Common myeloid progenitor, CD34-positive (primary cell): ENCODE data around the gene RNASEH1.
A peak's percentile ranks its signal among the peaks of the same experiment; 100 is the strongest.

Experiments used
- CTCF ChIA-PET: fragments of 350-600 bp; sonication (Branson Sonifier 250); formaldehyde crosslinking; loops from one replicate; lab custom pipeline; 2021; ENCODE audit warnings: antibody characterized with exemption; lab: Charles Lee
- POLR2A ChIA-PET: fragments of 350-600 bp; sonication (Branson Sonifier 250); formaldehyde crosslinking; loops from one replicate; lab custom pipeline; 2021; ENCODE audit warnings: antibody characterized with exemption; lab: Charles Lee
- DNase-seq, 3 donors: peaks; one replicate each; pipeline versions ENCODE4 v3.0.0 to v3.0.0-alpha.2; 2013
- H3K27ac ChIP-seq, 2 experiments: 1 replicate in 1 of 2; 2 replicates in 1 of 2; pipeline ENCODE4 v1.7.0; 2013; ENCODE audit warnings: inconsistent platforms in 2 of 2, low read length in 2 of 2, mild to moderate bottlenecking in 2 of 2, low read depth in 1 of 2, moderate library complexity in 1 of 2; ENCODE audit not compliant: severe bottlenecking in 2 of 2, insufficient read depth in 1 of 2, poor library complexity in 1 of 2
- H3K27me3 ChIP-seq, 5 experiments: replicated peaks in 2 of 5; 1 replicate in 3 of 5; 2 replicates in 2 of 5; pipeline versions ENCODE4 v1.6.1 to v1.7.0; 2013; ENCODE audit warnings: low read length in 4 of 5, mild to moderate bottlenecking in 2 of 5, moderate library complexity in 2 of 5, inconsistent platforms in 1 of 5; ENCODE audit not compliant: insufficient read depth in 5 of 5, control insufficient read depth in 4 of 5
- H3K36me3 ChIP-seq, 4 experiments: 1 replicate in 2 of 4; 2 replicates in 2 of 4; pipeline versions ENCODE4 v1.6.1 to v1.7.0; 2013; ENCODE audit warnings: low read length in 3 of 4, control low read depth in 1 of 4, mild to moderate bottlenecking in 1 of 4; ENCODE audit not compliant: control insufficient read depth in 4 of 4, insufficient read depth in 4 of 4
- H3K4me1 ChIP-seq, 4 experiments: 1 replicate in 3 of 4; 2 replicates in 1 of 4; pipeline versions ENCODE4 v1.6.1 to v1.7.1; 2013; ENCODE audit warnings: low read length in 3 of 4, mild to moderate bottlenecking in 3 of 4, control low read depth in 1 of 4, inconsistent platforms in 1 of 4, moderate library complexity in 1 of 4; ENCODE audit not compliant: control insufficient read depth in 4 of 4, insufficient read depth in 4 of 4; ENCODE audit errors: control extremely low read depth in 1 of 4
- H3K4me3 ChIP-seq, 7 experiments: 1 replicate in 4 of 7; 2 replicates in 3 of 7; pipeline versions ENCODE4 v1.5.1 to v1.7.0; 2013; ENCODE audit warnings: mild to moderate bottlenecking in 7 of 7, low read length in 6 of 7, moderate library complexity in 6 of 7, inconsistent platforms in 2 of 7, low read depth in 2 of 7, control low read depth in 1 of 7; ENCODE audit not compliant: insufficient read depth in 4 of 7, control insufficient read depth in 1 of 7; ENCODE audit errors: extremely low read depth in 1 of 7
- H3K9me3 ChIP-seq, 5 experiments: 1 replicate in 4 of 5; 2 replicates in 1 of 5; pipeline versions ENCODE4 v1.6.1 to v1.7.1; 2013; ENCODE audit warnings: low read length in 4 of 5, mild to moderate bottlenecking in 2 of 5, inconsistent platforms in 1 of 5, low read depth in 1 of 5, moderate library complexity in 1 of 5; ENCODE audit not compliant: control insufficient read depth in 4 of 5, insufficient read depth in 2 of 5; ENCODE audit errors: control extremely low read depth in 1 of 5
- whole genome bisulfite sequencing: methylation state at CpG from one replicate; pipeline ENCODE4 v1.1.5; 2013; ENCODE audit not compliant: insufficient coverage; 5-methylcytosine and 5-hydroxymethylcytosine counted together

The RNASEH1 gene

DNA sequence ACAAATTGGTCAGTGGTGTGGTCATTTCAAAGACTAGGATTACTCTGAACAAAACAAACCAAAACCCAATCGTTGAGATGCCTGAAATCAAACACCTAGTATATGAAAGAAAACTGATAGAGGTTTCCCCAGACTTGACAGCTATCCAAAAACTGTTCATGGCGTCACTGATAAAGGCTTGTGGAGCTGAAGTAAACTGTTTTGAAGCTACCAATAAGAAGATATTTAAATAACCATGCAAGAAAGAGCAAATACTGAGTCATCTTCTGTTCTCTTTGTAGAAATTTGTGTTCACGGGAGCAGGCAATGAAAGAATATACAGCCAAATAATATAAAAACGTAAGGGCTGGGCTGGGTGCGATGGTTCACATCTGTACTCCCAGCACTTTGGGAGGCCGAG lies 29.3 kb upstream of the RNASEH1 start:
- Histone ChIP-seq H3K9me3 (no peaks in the 10 kb centered on the region), H3K4me3 (no peak overlapping the region), H3K27ac (no peak overlapping the region), H3K27me3 (no peaks in the 10 kb centered on the region), H3K36me3 (peaks cover 3 to 34% (median 13%) of the 10 kb centered on the region in 4 experiments), H3K4me1 (no peaks in the 10 kb centered on the region)
- CTCF ChIA-PET = no interaction called here
- 100% methylated on average over 4 of the region's 6 CpGs for WGBS
- POLR2A ChIA-PET = interaction anchor here (0.7 kb wide), 1 partner anchor 65 kb away, joined by 3 read pairs; no protein-coding TSS in a partner anchor
- DNase-seq = peak in 2 of 3 donors; percentile 25 to 45

DNA sequence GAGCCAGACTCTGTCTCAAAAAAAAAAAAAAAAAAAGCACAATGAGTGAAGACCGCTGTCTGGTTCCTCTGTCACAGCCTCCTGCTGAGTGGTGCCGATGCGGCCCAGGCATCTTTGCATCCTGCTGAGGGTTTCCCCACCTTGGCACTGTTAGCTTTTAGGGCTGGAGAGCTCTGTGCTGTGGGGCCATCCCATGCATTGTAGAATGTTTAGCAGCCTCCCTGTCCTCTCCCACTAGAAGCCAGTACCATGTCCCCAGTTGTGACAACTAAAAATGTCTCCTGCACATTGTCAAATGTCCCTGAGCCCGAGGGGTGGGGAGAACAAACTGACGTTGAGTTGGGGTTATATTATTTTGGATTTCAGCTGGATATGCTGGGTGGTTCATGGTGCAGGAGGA lies 28.9 kb upstream of the RNASEH1 start:
- DNase-seq = no peak
- Histone ChIP-seq H3K9me3 (no peaks in the 10 kb centered on the region), H3K36me3 (peaks cover 3 to 36% (median 14%) of the 10 kb centered on the region in 4 experiments), H3K4me1 (no peaks in the 10 kb centered on the region), H3K27me3 (no peaks in the 10 kb centered on the region), H3K4me3 (no peak overlapping the region), H3K27ac (no peak overlapping the region)
- WGBS = 87% methylated on average over 4 of the region's 5 CpGs
- CTCF ChIA-PET = no interaction called here
- POLR2A ChIA-PET = interaction anchor here (0.7 kb wide), 1 partner anchor 65 kb away, joined by 3 read pairs; no protein-coding TSS in a partner anchor

DNA sequence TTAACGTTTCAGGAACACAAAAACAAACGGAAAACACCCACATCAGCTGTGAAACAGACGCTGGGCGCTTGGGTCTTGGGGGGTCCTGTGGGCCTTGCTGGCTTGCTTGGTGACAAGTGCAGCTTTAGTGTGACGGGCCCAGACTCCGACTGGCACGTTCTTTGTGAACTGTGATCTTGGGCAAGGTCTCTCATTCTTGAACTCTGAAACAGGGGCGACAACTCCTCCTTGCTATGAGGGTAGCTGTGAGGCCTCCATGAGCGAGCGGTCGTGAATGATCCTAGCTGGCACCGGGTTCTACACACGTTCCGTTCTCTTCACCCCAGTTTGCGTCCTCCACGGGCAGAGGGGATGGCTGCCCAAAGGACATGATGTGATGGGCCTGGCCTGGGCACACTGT lies 28.1 kb upstream of the RNASEH1 start:
- H3K4me1 ChIP-seq = no peaks in the 10 kb centered on the region
- H3K27me3 ChIP-seq = no peaks in the 10 kb centered on the region
- CTCF ChIA-PET = no interaction called here
- no peak for DNase-seq
- WGBS = 93% methylated on average over 13 of the region's 16 CpGs
- POLR2A ChIA-PET = no interaction called here
- no peak overlapping the region for H3K27ac ChIP-seq
- H3K9me3 ChIP-seq = no peaks in the 10 kb centered on the region
- peaks cover 3 to 44% (median 21%) of the 10 kb centered on the region in 4 experiments for H3K36me3 ChIP-seq
- no peak overlapping the region for H3K4me3 ChIP-seq

DNA sequence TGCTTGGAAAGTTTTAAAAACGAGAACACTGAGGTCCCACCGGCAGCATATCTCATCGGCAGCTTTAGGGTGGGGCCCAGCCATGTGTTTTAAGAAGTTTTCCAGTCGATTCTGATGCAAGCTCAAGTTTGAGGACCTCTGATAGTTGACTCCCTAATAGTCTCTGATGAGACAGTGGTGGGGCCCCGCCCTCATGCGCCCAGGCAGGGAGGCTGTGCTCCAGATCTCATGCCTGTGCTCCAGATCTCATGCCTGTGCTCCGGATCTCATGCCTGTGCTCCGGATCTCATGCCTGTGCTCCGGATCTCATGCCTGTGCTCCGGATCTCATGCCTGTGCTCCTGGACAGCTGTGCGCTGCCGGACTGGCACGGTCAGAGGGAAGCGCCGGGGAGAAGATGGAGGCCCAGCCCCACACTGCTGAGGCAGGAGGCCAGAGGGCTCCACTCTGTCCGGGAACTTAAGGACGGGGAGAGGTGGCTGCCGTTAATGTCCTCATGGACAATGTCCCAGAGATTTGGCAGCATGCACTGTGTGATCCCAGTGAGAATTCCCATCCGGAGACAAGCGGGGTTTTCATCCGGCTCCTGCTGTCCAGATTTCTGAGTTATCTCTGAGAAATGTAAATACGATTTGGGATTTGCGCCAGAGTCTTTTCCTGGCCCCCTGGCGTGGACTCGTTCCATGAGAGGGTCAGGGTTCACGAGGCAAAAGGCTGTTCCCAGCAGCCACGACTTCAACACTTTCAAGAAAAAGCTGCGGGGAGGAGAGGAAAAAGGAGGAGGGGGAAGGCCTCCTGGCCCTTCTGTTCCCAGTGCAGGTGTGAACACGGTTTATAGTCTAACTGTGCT lies 27.4 kb upstream of the RNASEH1 start:
- DNase-seq = no peak
- Histone ChIP-seq H3K4me1 (no peaks in the 10 kb centered on the region), H3K4me3 (no peak overlapping the region), H3K36me3 (peaks cover 3 to 51% (median 26%) of the 10 kb centered on the region in 4 experiments), H3K27ac (no peak overlapping the region), H3K27me3 (no peaks in the 10 kb centered on the region), H3K9me3 (no peaks in the 10 kb centered on the region)
- ChIA-PET CTCF (interaction anchor here (1.2 to 1.6 kb wide), 2 partner anchors 28 to 66 kb away, joined by 3 read pairs; no protein-coding TSS in a partner anchor), POLR2A (no interaction called here)
- 93% methylated on average over 22 of the region's 29 CpGs for WGBS

DNA sequence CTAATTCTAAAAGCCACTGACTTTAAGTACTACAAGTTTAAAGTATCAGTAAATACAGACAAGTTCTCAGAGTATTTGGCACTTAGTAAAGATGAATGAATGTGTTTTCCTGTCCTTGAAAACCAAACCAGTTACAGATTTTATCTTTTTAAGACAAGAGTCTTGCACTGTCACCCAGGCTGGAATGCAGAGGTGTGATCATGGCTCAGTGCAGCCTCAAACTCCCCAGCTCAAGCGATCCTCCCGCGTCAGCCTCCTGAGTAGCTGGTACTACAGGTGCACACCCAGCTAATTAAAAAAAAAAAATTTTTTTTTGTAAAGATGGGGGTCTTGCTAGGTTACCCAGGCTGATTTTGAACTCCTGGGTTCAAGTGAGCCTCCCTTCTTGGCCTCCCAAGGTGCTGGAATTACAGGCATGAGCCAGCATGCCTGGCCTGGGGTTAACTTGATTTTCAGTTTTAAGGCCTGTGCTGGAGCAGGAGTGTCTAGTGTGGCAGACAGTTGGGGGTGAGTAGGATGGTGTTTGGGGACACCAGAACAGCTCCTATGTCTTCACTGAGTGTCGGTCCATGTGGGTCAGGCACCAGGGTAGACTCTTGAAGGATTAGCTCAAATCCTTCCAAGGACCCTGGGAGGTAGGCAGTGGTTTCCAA lies 26.6 kb upstream of the RNASEH1 start:
- H3K27ac ChIP-seq = no peak overlapping the region
- no peak for DNase-seq
- no peaks in the 10 kb centered on the region for H3K27me3 ChIP-seq
- no peaks in the 10 kb centered on the region for H3K9me3 ChIP-seq
- no peak overlapping the region for H3K4me3 ChIP-seq
- POLR2A ChIA-PET = interaction anchor here (0.6 kb wide), 2 partner anchors 9 kb away, joined by 3 read pairs; no protein-coding TSS in a partner anchor
- peaks cover 5 to 59% (median 34%) of the 10 kb centered on the region in 4 experiments for H3K36me3 ChIP-seq
- CTCF ChIA-PET = interaction anchor here (1.2 to 1.6 kb wide), 3 partner anchors 11 to 67 kb away, joined by 3 read pairs; no protein-coding TSS in a partner anchor
- 100% methylated on average over 1 of the region's 4 CpGs for WGBS
- no peaks in the 10 kb centered on the region for H3K4me1 ChIP-seq

DNA sequence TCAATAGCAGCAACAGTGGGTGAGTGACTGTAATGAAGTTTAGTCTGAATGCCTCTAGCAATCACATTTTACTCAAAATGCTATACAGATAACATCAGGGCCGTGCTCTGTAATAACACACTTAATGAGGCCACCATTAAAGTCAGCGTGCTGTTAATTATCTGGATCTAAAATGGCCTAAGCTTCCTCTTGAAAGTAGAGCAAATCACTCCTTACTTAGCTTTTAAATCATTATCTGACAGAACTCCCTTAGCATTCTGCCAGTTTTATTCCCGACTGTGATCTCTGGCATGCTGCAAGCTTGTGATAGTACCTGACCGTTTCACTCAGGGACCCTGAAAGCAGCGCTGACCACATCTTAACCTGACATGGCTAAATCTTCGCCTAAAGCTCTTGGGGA lies 25.9 kb upstream of the RNASEH1 start:
- no peak overlapping the region for H3K4me3 ChIP-seq
- no peak overlapping the region for H3K27ac ChIP-seq
- no peaks in the 10 kb centered on the region for H3K4me1 ChIP-seq
- DNase-seq = no peak
- H3K9me3 ChIP-seq = no peaks in the 10 kb centered on the region
- ChIA-PET CTCF (interaction anchor here (0.9 to 1.6 kb wide), 4 partner anchors 11 to 72 kb away, joined by 3 read pairs; no protein-coding TSS in a partner anchor), POLR2A (interaction anchor here (0.6 kb wide), 2 partner anchors 8 to 9 kb away, joined by 3 read pairs; no protein-coding TSS in a partner anchor)
- no peaks in the 10 kb centered on the region for H3K27me3 ChIP-seq
- peaks cover 5 to 65% (median 38%) of the 10 kb centered on the region in 4 experiments for H3K36me3 ChIP-seq
- WGBS = 90% methylated on average over 4 of the region's 6 CpGs
